Measurements from ENCODE around the gene WWP2. TPM values are rescaled to one million over a fixed set of nuclear protein-coding genes. Genes with fewer than 3 reads are reported as not detected.
"Not testable (repeated sequence)": the region's sequence is repeated elsewhere in the genome, so short reads cannot be mapped to it uniquely, and the experiment has no call there.

Gene WWP2
- total RNA-seq, 4 donors from 2014 or later: 24.8 to 43.0 (median 30.1) TPM

GRCh38 chr16:69724414-69724873 lies 37.7 kb upstream of the WWP2 start:
- no peak for DNase-seq (ENCODE audit: low spot score)
- no peak for ATAC-seq (ENCODE audit: low FRiP score)
- TF ChIP-seq CTCF (IDR thresholded peaks at IDR 0.05): no peak

- DNase-seq (ENCODE audit: low spot score): no peak
- no peak for ATAC-seq (ENCODE audit: low FRiP score)
- no peak for TF ChIP-seq CTCF (IDR thresholded peaks at IDR 0.05)
Measured at GRCh38 chr16:69724981-69725479, 37.1 kb upstream of the WWP2 start.

- no peak for TF ChIP-seq CTCF (IDR thresholded peaks at IDR 0.05)
- no peak for DNase-seq (ENCODE audit: low spot score)
- ATAC-seq (ENCODE audit: low FRiP score): peak; percentile 12
Measured at GRCh38 chr16:69725480-69726312, 36.4 kb upstream of the WWP2 start.

- TF ChIP-seq CTCF (IDR thresholded peaks at IDR 0.05): no peak
- peak; percentile 91 for DNase-seq (ENCODE audit: low spot score)
- peak; percentile 96 for ATAC-seq (ENCODE audit: low FRiP score)
Measured at GRCh38 chr16:69726313-69727060, 35.6 kb upstream of the WWP2 start, which contains the start of gene NQO1. NQO1 (minus strand) TSS chr16:69726560; CDS start chr16:69726439, 121 bp downstream.

- DNase-seq (ENCODE audit: low spot score): no peak
- TF ChIP-seq CTCF (IDR thresholded peaks at IDR 0.05): no peak
- ATAC-seq (ENCODE audit: low FRiP score): no peak
Measured at GRCh38 chr16:69727916-69728270, 34.2 kb upstream of the WWP2 start.

- ATAC-seq (ENCODE audit: low FRiP score); DNase-seq (ENCODE audit: low spot score): not testable (repeated sequence)
Measured at GRCh38 chr16:69729030-69729429, 33.1 kb upstream of the WWP2 start.

- ATAC-seq (ENCODE audit: low FRiP score); DNase-seq (ENCODE audit: low spot score): not testable (repeated sequence)
Measured at GRCh38 chr16:69731280-69731679, 30.9 kb upstream of the WWP2 start.

Measured in omental fat pad (tissue), 4 donors.